ENCODE data around the gene VIL1.
A peak's percentile ranks its signal among the peaks of the same experiment; 100 is the strongest.

Gene VIL1

GRCh38 chr2:218397820-218398436, 21.0 kb upstream of the VIL1 start (continued):
- TF ChIP-seq KLF7 (tag by site-specific recombination; IDR thresholded peaks at IDR 0.05; ENCODE audit: borderline replicate concordance): 0 out of 2 replicates have a peak, but pooled peaks have one; percentile 27
- TF ChIP-seq ZNF530 (tag by site-specific recombination; IDR thresholded peaks at IDR 0.05; ENCODE audit: low read depth): no peak
- TF ChIP-seq BCL6B (tag by site-specific recombination; IDR thresholded peaks at IDR 0.05): no peak
- no peak for TF ChIP-seq ZNF792 (tag by site-specific recombination; IDR thresholded peaks at IDR 0.05)
- TF ChIP-seq ZBTB48 (tag by site-specific recombination; IDR thresholded peaks at IDR 0.05): 0 out of 2 replicates have a peak, but pooled peaks have one; percentile 54
- no peak for TF ChIP-seq ZNF704 (tag by site-specific recombination; IDR thresholded peaks at IDR 0.05)
- TF ChIP-seq ZNF157 (tag by site-specific recombination; IDR thresholded peaks at IDR 0.05): no peak
- TF ChIP-seq ZNF26 (tag by site-specific recombination; IDR thresholded peaks at IDR 0.05): no peak
- TF ChIP-seq ZNF677 (tag by site-specific recombination; IDR thresholded peaks at IDR 0.05): no peak
- TF ChIP-seq ZNF843 (tag by site-specific recombination; IDR thresholded peaks at IDR 0.05): no peak
- TF ChIP-seq HOXA7 (CRISPR knock-in tag; IDR thresholded peaks at IDR 0.05; ENCODE audit: borderline replicate concordance): no peak
- TF ChIP-seq ZNF155 (tag by site-specific recombination; IDR thresholded peaks at IDR 0.05): no peak
- no peak for TF ChIP-seq ZNF214 (tag by site-specific recombination; IDR thresholded peaks at IDR 0.05; ENCODE audit: borderline replicate concordance)
- no peak for TF ChIP-seq ZBTB1 (tag by site-specific recombination; IDR thresholded peaks at IDR 0.05)
- TF ChIP-seq ZNF623 (tag by site-specific recombination; IDR thresholded peaks at IDR 0.05): no peak
- TF ChIP-seq ZNF169 (tag by site-specific recombination; IDR thresholded peaks at IDR 0.05): no peak
- no peak for TF ChIP-seq ZNF132 (tag by site-specific recombination; IDR thresholded peaks at IDR 0.05; ENCODE audit: borderline replicate concordance)
- 0 out of 2 replicates have a peak, but pooled peaks have one; percentile 29 for TF ChIP-seq ZEB2 (tag by site-specific recombination; IDR thresholded peaks at IDR 0.05)
- TF ChIP-seq ZNF596 (tag by site-specific recombination; IDR thresholded peaks at IDR 0.05): no peak
- TF ChIP-seq ZNF140 (tag by site-specific recombination; IDR thresholded peaks at IDR 0.05): no peak
- TF ChIP-seq ZNF48 (tag by site-specific recombination; IDR thresholded peaks at IDR 0.05): no peak
- TF ChIP-seq ZNF138 (tag by site-specific recombination; IDR thresholded peaks at IDR 0.05; ENCODE audit: borderline replicate concordance): no peak
- peak; percentile 48; the same call in 1 of the 2 replicates for TF ChIP-seq ZNF639 (tag by site-specific recombination; IDR thresholded peaks at IDR 0.05)
- TF ChIP-seq KLF9 (tag by site-specific recombination; IDR thresholded peaks at IDR 0.05; ENCODE audit: low read depth): no peak
- TF ChIP-seq ZNF121 (tag by site-specific recombination; IDR thresholded peaks at IDR 0.05): no peak
- TF ChIP-seq ZNF660 (tag by site-specific recombination; IDR thresholded peaks at IDR 0.05): no peak
- no peak for TF ChIP-seq PRDM4 (tag by site-specific recombination; IDR thresholded peaks at IDR 0.05)
- TF ChIP-seq RBAK (tag by site-specific recombination; IDR thresholded peaks at IDR 0.05): no peak
- TF ChIP-seq ZNF549 (tag by site-specific recombination; IDR thresholded peaks at IDR 0.05): no peak
- no peak for TF ChIP-seq CTCF (tag by site-specific recombination; IDR thresholded peaks at IDR 0.05)
- no peak for TF ChIP-seq ZNF175 (tag by site-specific recombination; IDR thresholded peaks at IDR 0.05)
